Mesothelial cell of epicardium (in vitro differentiated cells): Measurements from ENCODE around the gene TNK2. TPM values are rescaled to one million over a fixed set of nuclear protein-coding genes. Genes with fewer than 3 reads are reported as not detected.

Source experiments
- DNase-seq, 2 experiments: peaks; one replicate each; pipeline ENCODE4 v3.0.0; 2021; ENCODE audit warnings: low spot score in 2 of 2; ENCODE audit not compliant: unreplicated experiment in 2 of 2
- H3K27ac Mint-ChIP-seq: 2 replicates; pipeline ENCODE4 v1.8.0; 2021; ENCODE audit warnings: mixed read lengths
- H3K27me3 Mint-ChIP-seq: 2 replicates; pipeline ENCODE4 v1.8.0; 2021; ENCODE audit warnings: low read depth, mixed read lengths
- H3K36me3 Mint-ChIP-seq: 2 replicates; pipeline ENCODE4 v1.8.0; 2021; ENCODE audit warnings: mixed read lengths
- H3K4me1 Mint-ChIP-seq: 2 replicates; pipeline ENCODE4 v1.8.0; 2021; ENCODE audit warnings: mixed read lengths
- H3K4me3 Mint-ChIP-seq: 2 replicates; pipeline ENCODE4 v1.8.0; 2021; ENCODE audit warnings: mild to moderate bottlenecking, moderate library complexity, mixed read lengths
- H3K9me3 Mint-ChIP-seq: 2 replicates; pipeline ENCODE4 v1.8.0; 2021; ENCODE audit warnings: mixed read lengths
- total RNA-seq: library from RNA; stranded (reverse); gene quantifications from 3 replicates; pipeline ENCODE4 v1.2.1, GENCODE V29; 2021
- TF ChIP-seq, protein P1 (sequence below): fragments of 200-600 bp; sonication (generic); IDR thresholded peaks from one replicate; pipeline ENCODE4 v1.5.0; 2021; ENCODE audit warnings: antibody characterized with exemption; ENCODE audit not compliant: unreplicated experiment

Gene TNK2
- total RNA-seq, 1 donor from 2014 or later: 49.1 TPM

DNA sequence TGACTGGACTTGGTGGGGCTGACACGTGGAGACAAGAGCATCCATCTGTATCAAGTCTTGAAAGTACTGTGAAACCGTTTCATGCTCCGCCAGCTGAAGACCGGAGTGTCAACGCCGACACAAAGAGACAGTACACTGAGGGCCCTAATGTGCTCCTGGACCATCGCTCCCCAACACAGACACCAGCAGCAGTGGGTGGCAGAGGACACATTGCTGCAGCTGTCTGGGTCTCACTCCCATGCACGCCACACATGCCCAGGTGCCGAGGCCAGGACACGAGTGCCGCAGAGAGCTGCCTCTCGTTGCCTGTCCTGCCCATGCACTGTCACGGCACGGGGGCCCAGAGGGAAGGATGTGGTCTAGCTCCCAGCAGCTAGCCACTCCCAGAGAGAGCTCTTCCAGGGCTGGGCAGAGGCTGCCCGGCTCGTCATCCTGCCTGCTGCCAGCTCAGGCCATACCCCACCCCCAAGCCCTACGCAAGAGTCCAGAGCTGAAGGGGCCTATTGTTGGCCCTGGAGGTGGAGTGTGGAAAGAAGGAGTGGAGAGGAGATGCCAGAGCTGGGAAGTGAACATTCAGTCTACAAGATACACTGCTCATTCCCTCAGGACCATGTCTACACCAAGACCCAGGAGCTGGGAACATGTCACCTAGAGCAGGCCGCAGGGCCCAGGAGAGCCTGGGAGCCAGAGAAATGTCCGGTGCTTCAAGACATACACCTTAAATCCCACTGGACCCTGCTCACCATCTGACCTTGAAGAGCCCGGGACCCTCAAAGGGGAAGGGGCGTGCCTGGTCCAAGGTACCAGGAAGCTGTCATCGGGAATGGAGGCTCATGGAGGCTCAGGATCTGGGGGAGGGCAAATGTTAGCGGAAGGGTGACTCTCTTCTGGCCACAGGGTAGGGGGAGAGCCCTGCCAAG, 7.7 kb downstream of the TNK2 start:
- H3K9me3 Mint-ChIP-seq: no peaks in the 10 kb centered on the region
- DNase-seq: no peak
- H3K27me3 Mint-ChIP-seq: peaks cover 16% of the 10 kb centered on the region
- H3K4me3 Mint-ChIP-seq: no peak overlapping the region
- TF ChIP-seq, protein P1, sequence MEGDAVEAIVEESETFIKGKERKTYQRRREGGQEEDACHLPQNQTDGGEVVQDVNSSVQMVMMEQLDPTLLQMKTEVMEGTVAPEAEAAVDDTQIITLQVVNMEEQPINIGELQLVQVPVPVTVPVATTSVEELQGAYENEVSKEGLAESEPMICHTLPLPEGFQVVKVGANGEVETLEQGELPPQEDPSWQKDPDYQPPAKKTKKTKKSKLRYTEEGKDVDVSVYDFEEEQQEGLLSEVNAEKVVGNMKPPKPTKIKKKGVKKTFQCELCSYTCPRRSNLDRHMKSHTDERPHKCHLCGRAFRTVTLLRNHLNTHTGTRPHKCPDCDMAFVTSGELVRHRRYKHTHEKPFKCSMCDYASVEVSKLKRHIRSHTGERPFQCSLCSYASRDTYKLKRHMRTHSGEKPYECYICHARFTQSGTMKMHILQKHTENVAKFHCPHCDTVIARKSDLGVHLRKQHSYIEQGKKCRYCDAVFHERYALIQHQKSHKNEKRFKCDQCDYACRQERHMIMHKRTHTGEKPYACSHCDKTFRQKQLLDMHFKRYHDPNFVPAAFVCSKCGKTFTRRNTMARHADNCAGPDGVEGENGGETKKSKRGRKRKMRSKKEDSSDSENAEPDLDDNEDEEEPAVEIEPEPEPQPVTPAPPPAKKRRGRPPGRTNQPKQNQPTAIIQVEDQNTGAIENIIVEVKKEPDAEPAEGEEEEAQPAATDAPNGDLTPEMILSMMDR: no peak
- H3K27ac Mint-ChIP-seq: no peak overlapping the region
- H3K36me3 Mint-ChIP-seq: peaks cover 6% of the 10 kb centered on the region
- peaks cover 26% of the 10 kb centered on the region for H3K4me1 Mint-ChIP-seq

- Mint-ChIP-seq H3K9me3 (no peaks in the 10 kb centered on the region), H3K4me1 (peaks cover 27% of the 10 kb centered on the region), H3K36me3 (peaks cover 3% of the 10 kb centered on the region), H3K27ac (no peak overlapping the region), H3K27me3 (peaks cover 9% of the 10 kb centered on the region), H3K4me3 (no peak overlapping the region)
- TF ChIP-seq, protein P1: no peak
- DNase-seq: no peak
Measured at GRCh38 chr3:195899701-195900435, 8.5 kb downstream of the TNK2 start.

DNA sequence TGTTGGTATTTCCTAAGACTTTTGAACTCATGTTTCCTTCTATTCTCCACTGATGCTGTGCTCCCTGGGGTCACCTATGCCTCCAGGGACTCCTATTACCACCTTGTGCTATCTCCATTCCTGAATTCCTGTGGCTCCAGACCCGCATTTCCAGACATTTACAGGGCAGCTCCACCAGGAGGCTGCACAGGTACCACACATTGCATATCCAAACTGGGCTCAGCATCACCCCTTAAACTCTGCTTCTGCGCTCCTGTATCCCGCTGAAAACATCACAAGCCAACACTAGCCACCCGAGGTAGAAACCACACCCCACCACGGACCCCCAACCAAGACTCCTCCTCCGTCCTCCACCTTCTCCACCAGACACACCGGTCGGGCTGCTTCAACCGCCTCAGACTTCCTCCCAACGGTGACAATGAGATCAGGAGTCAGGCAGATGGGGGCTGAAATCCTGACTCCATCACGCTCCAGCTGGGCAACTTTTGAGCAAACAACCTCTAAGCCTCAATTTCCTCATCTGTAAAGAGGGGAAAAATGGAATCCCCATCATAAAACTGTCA, 10.4 kb downstream of the TNK2 start:
- no peak for DNase-seq
- peak overlapping the region; percentile 38 for H3K4me3 Mint-ChIP-seq
- H3K27me3 Mint-ChIP-seq: peaks cover 4% of the 10 kb centered on the region
- peak overlapping the region; percentile 78 for H3K27ac Mint-ChIP-seq
- H3K9me3 Mint-ChIP-seq: no peaks in the 10 kb centered on the region
- TF ChIP-seq, protein P1: no peak
- H3K4me1 Mint-ChIP-seq: peaks cover 44% of the 10 kb centered on the region
- peaks cover 3% of the 10 kb centered on the region for H3K36me3 Mint-ChIP-seq

DNA sequence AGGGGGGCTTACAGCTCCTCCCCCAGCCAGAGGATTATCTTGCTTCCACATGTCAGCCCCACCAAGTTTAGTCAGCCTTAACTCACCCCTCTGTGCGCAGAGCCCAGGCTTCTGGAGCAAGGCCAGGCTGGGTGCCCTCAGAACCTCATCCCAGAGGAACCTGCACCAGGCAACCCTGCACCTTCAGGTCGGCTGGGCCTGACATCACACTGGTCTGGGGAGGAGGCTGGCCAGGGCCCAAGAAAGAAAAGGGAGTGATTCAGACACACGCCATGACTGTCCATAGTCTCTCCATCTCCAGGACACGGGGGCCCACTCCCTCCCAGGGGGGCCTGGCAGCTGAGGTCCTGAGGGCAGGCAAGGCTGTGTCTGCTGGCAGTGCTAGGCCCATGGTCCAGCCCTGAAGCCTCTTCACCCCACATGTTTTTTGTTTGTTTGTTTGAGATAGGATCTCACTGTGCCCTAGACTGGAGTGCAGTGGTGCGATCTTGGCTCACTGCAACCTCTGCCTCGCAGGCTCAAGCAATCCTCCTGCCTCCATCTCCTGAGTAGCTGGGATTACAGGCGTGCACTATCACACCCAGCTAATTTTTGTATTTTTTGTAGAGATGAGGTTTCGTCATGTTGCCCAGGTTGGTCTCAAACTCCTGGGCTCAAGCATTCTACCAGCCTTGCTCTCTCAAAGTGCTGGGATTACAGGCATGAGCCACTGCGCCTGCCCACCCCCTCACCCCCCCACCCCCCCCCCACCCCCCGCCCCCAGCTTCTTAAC, 11.1 kb downstream of the TNK2 start:
- DNase-seq: no peak
- Mint-ChIP-seq H3K4me1 (peaks cover 47% of the 10 kb centered on the region), H3K4me3 (peak overlapping the region; percentile 68), H3K36me3 (peaks cover 3% of the 10 kb centered on the region), H3K27ac (peak overlapping the region; percentile 90), H3K9me3 (no peaks in the 10 kb centered on the region), H3K27me3 (peaks cover 4% of the 10 kb centered on the region)
- TF ChIP-seq, protein P1: no peak
